ENCODE data around the gene SLC7A1.

DNA sequence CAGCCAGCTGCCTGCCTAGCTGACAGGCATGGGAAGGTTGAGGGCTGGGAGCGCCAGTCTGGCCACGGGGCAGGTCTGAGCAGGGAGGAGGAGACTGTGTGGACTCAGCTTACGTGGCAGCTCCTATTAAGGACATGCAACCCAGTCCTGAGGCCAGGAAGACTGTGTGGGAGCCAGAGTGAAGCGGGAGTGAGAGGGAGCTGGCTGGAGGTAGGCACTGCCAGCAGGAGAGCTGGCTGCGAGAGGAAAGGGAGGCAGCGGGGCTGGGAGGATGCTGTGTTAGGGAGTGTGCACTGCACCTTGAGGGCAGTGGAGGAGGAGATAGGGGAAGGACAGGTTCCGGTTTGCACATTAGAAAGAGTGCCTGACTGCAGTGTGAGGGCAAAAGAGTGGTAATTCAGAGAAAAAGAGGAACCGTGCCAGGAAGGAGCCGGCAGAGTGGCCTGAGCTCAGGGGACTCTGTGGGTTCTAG is 99.2 kb downstream of the SLC7A1 start:
- no peak for TF ChIP-seq POLR2A (IDR thresholded peaks at IDR 0.05)
- TF ChIP-seq, protein P1, sequence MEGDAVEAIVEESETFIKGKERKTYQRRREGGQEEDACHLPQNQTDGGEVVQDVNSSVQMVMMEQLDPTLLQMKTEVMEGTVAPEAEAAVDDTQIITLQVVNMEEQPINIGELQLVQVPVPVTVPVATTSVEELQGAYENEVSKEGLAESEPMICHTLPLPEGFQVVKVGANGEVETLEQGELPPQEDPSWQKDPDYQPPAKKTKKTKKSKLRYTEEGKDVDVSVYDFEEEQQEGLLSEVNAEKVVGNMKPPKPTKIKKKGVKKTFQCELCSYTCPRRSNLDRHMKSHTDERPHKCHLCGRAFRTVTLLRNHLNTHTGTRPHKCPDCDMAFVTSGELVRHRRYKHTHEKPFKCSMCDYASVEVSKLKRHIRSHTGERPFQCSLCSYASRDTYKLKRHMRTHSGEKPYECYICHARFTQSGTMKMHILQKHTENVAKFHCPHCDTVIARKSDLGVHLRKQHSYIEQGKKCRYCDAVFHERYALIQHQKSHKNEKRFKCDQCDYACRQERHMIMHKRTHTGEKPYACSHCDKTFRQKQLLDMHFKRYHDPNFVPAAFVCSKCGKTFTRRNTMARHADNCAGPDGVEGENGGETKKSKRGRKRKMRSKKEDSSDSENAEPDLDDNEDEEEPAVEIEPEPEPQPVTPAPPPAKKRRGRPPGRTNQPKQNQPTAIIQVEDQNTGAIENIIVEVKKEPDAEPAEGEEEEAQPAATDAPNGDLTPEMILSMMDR (IDR thresholded peaks at IDR 0.05), result no peak
